HepG2 (cell line): ENCODE data around the gene SENP6. TPM values are rescaled to one million over a fixed set of nuclear protein-coding genes. Genes with fewer than 3 reads are reported as not detected.

Experiments
- ATAC-seq: fragments of 200-7000 bp; cut with Tn5 transposase; 3 replicates; pipeline ENCODE4 v1.9.1; 2020; ENCODE audit warnings: mild to moderate bottlenecking, moderate library complexity
- BruUV-seq: library from RNA; stranded (reverse); fragments of 400-500 nt; replicated peaks from 2 replicates; lab custom pipeline; 2021; lab: Mats Ljungman, UMichigan
- CTCF ChIA-PET: fragments of 300-600 bp; formaldehyde crosslinking; extraction: SDS; loops from one replicate; lab custom pipeline; 2021; ENCODE audit warnings: low total read pairs, inconsistent platforms, low intra/inter-chr PET ratio; lab: Yijun Ruan, JAX
- POLR2A ChIA-PET: fragments of 350-600 bp; sonication (Branson Sonifier 250); formaldehyde crosslinking; loops from one replicate; lab custom pipeline; 2020; ENCODE audit warnings: antibody characterized with exemption, inconsistent platforms; lab: Yijun Ruan, JAX
- DNase-seq: peaks from one replicate; pipeline ENCODE4 v3.0.0-alpha.2; 2015; ENCODE audit warnings: low spot score
- FAIRE-seq: peaks from 3 replicates; lab custom pipeline; 2011; peaks lifted over from hg19 to GRCh38; lab: Jason Lieb, UNC
- H2AFZ ChIP-seq: one replicate; pipeline ENCODE4 v1.6.1; 2011; ENCODE audit warnings: low read length, inconsistent platforms
- H3K27ac ChIP-seq: fragments of 300-600 bp; 3 replicates; pipeline ENCODE4 v1.8.0; 2011; ENCODE audit warnings: mixed run types, mild to moderate bottlenecking, mixed read lengths, low read length, inconsistent platforms; ENCODE audit not compliant: insufficient read depth; ENCODE audit errors: extremely low read length
- H3K27me3 ChIP-seq, 2 experiments: fragments of 200-600 bp in 1 of 2; 2 replicates in 1 of 2; 3 replicates in 1 of 2; pipeline versions ENCODE4 v1.6.0 to v1.8.0; 2011; ENCODE audit warnings: low read length in 2 of 2, mild to moderate bottlenecking in 2 of 2, moderate library complexity in 2 of 2, inconsistent platforms in 1 of 2; ENCODE audit not compliant: insufficient read depth in 2 of 2, control insufficient read depth in 1 of 2
- H3K36me3 ChIP-seq, 2 experiments: fragments of 200-600 bp in 1 of 2; replicated peaks in 1 of 2; 2 replicates in 1 of 2; 3 replicates in 1 of 2; pipeline versions ENCODE4 v1.5.1 to v1.8.0; 2011; ENCODE audit warnings: low read length in 2 of 2, inconsistent platforms in 1 of 2; ENCODE audit not compliant: insufficient read depth in 2 of 2, control insufficient read depth in 1 of 2
- H3K4me1 ChIP-seq: 2 replicates; pipeline ENCODE4 v1.5.1; 2012; ENCODE audit warnings: low read length, inconsistent platforms; ENCODE audit not compliant: insufficient read depth
- H3K4me2 ChIP-seq: 2 replicates; pipeline ENCODE4 v1.6.0; 2011; ENCODE audit warnings: low read depth, low read length, inconsistent platforms
- H3K4me3 ChIP-seq, 3 experiments: fragments of 200-600 bp in 1 of 3; sonication (generic), shearing (Covaris generic) in 1 of 3; replicated peaks in 1 of 3; 2 replicates each; pipeline ENCODE4 v1.5.1; 2011 to 2016; ENCODE audit warnings: low read length in 3 of 3, inconsistent platforms in 2 of 3, low read depth in 2 of 3, mild to moderate bottlenecking in 2 of 3, control low read depth in 1 of 3, mixed read lengths in 1 of 3; ENCODE audit not compliant: insufficient read depth in 1 of 3
- H3K79me2 ChIP-seq: one replicate; pipeline ENCODE4 v1.6.1; 2011; ENCODE audit warnings: low read length, inconsistent platforms; ENCODE audit not compliant: insufficient read depth
- H3K9ac ChIP-seq: 2 replicates; pipeline ENCODE4 v1.6.0; 2011; ENCODE audit warnings: mild to moderate bottlenecking, low read depth, low read length, inconsistent platforms; ENCODE audit not compliant: insufficient read depth
- H3K9me3 ChIP-seq: 2 replicates; pipeline ENCODE4 v1.5.1; 2012; ENCODE audit warnings: mild to moderate bottlenecking, low read length
- H4K20me1 ChIP-seq: 2 replicates; pipeline ENCODE4 v1.6.0; 2011; ENCODE audit warnings: inconsistent platforms, mild to moderate bottlenecking, low read length, moderate library complexity; ENCODE audit not compliant: insufficient read depth
- ARID3A ChIP-seq: IDR thresholded peaks from 2 replicates; pipeline ENCODE4 v1.6.1; 2012; ENCODE audit warnings: low read depth, low read length, improper control_type of control experiment
- ARID5B ChIP-seq: IDR thresholded peaks from 2 replicates; pipeline ENCODE4 v1.4.0; 2020; ENCODE audit warnings: mild to moderate bottlenecking, missing genetic modification reagents
- ASH2L ChIP-seq: fragments of 300-600, 200-600 bp; sonication (generic); IDR thresholded peaks from 2 replicates; pipeline ENCODE4 v1.7.0; 2017; ENCODE audit warnings: low read depth, mild to moderate bottlenecking, moderate library complexity, mixed read lengths, low read length; ENCODE audit not compliant: insufficient read length
- HMG20A ChIP-seq: IDR thresholded peaks from 2 replicates; pipeline ENCODE4 v1.6.1; 2016; ENCODE audit warnings: borderline replicate concordance
- IRF9 ChIP-seq: sonication (generic); formaldehyde crosslinking; IDR thresholded peaks from 2 replicates; pipeline ENCODE4 v1.8.0; 2022; ENCODE audit warnings: missing genetic modification reagents, mild to moderate bottlenecking, borderline replicate concordance
- NFE2 ChIP-seq: sonication (generic); formaldehyde crosslinking; IDR thresholded peaks from 2 replicates; pipeline ENCODE4 v1.4.0; 2020; ENCODE audit warnings: missing genetic modification reagents
- PAXIP1 ChIP-seq: sonication (generic); formaldehyde crosslinking; conservative IDR thresholded peaks from 2 replicates; pipeline ENCODE4 v1.4.0; 2020; ENCODE audit warnings: mild to moderate bottlenecking, missing genetic modification reagents, moderate library complexity
- PPARG ChIP-seq: conservative IDR thresholded peaks from 2 replicates; pipeline ENCODE4 v1.6.1; 2016; ENCODE audit warnings: missing biosample characterization, missing genetic modification reagents
- RFX1 ChIP-seq: fragments of 450-650 bp; IDR thresholded peaks from 2 replicates; pipeline ENCODE4 v1.6.1; 2017
- SAP130 ChIP-seq: IDR thresholded peaks from 2 replicates; pipeline ENCODE4 v1.6.1; 2016; ENCODE audit warnings: low read depth
- YEATS2 ChIP-seq: sonication (generic); formaldehyde crosslinking; IDR thresholded peaks from 2 replicates; pipeline ENCODE4 v1.4.0; 2020; ENCODE audit warnings: missing genetic modification reagents, borderline replicate concordance
- ZNF17 ChIP-seq: sonication (generic); formaldehyde crosslinking; IDR thresholded peaks from 2 replicates; pipeline ENCODE4 v1.5.0; 2020; ENCODE audit warnings: mild to moderate bottlenecking, missing genetic modification reagents
- ZNF549 ChIP-seq: sonication (generic); formaldehyde crosslinking; IDR thresholded peaks from 2 replicates; pipeline ENCODE4 v1.5.0; 2020; ENCODE audit warnings: missing genetic modification reagents
- WGBS: methylation state at CpG from one replicate; pipeline ENCODE4 v1.1.6; 2017; ENCODE audit warnings: low lambda C conversion rate; 5-methylcytosine and 5-hydroxymethylcytosine counted together
- in situ Hi-C: cut with HindIII; loops from 2 replicates; pipeline ENCODE4 v1.10.0; 2017; ENCODE audit warnings: low pct_unique_long_range_greater_than_20kb; ENCODE audit not compliant: extremely low pct_ligation_motif_present
- intact Hi-C: fragments of 100-400 bp; cut with micrococcal nuclease; formaldehyde crosslinking; loops from one replicate; pipeline ENCODE4 v1.10.0; 2022; ENCODE audit not compliant: unreplicated experiment
- polyA plus RNA-seq, 8 experiments: library from polyadenylated mRNA; depleted of rRNA in 3 of 8; stranded (reverse) in 7 of 8; unstranded in 1 of 8; fragments of >200 nt; fragmentation: Illumina TruSeq in 4 of 8; extraction: Trizol in 4 of 8; gene quantifications; 2 replicates each; pipeline versions ENCODE4 v1.2.1 to v1.2.3, GENCODE V29; 2011 to 2016; ENCODE audit warnings: low read depth in 4 of 8, missing spikeins in 1 of 8, mixed read lengths in 1 of 8; ENCODE audit not compliant: insufficient read depth in 1 of 8
- total RNA-seq, 5 experiments: library from RNA; depleted of rRNA; stranded (reverse); fragments of >200 nt; fragmentation: Illumina TruSeq; extraction: Trizol; gene quantifications; 2 replicates each; pipeline ENCODE4 v1.2.3, GENCODE V29; 2016; ENCODE audit warnings: low read depth in 1 of 5

The SENP6 gene
- total and polyA plus RNA-seq, 2 of the 13 experiments (the other 11 are each of a cell fraction or from before 2014, with no cell fraction given) = 21.9 to 50.1 TPM

- peak overlapping the region; percentile 58 for H3K4me2 ChIP-seq
- TF ChIP-seq ARID3A (peak; percentile 42; the same call in 1 of the 2 replicates), ASH2L (peak; percentile 60), RFX1 (peak; percentile 26; the same call in 1 of the 2 replicates), HMG20A (CRISPR knock-in tag) (0 out of 2 replicates have a peak, but pooled peaks have one; percentile 11), PAXIP1 (CRISPR knock-in tag) (peak; percentile 61), ARID5B (CRISPR knock-in tag) (0 out of 2 replicates have a peak, but pooled peaks have one; percentile 2), ZNF17 (CRISPR knock-in tag) (no peak), SAP130 (peak; percentile 53), IRF9 (no peak), NFE2 (CRISPR knock-in tag) (no peak), PPARG (CRISPR knock-in tag) (peak; percentile 25; the same call in 1 of the 2 replicates), ZNF549 (CRISPR knock-in tag) (no peak), YEATS2 (CRISPR knock-in tag) (no peak)
Observed at GRCh38 chr6:75735491-75736186, 134.0 kb downstream of the SENP6 start.

More at GRCh38 chr6:75735491-75736186, 134.0 kb downstream of the SENP6 start:
- 0% methylated on average over 1 of the region's 1 CpG for WGBS
- Histone ChIP-seq H3K9me3 (no peaks in the 10 kb centered on the region), H3K4me1 (peaks cover 15% of the 10 kb centered on the region), H3K9ac (no peak overlapping the region; the same call in 1 of the 2 replicates), H2AFZ (peak overlapping the region; percentile 54), H3K27me3 (no peaks in the 10 kb centered on the region; a peak in 1 of 5 replicates), H3K36me3 (no peaks in the 10 kb centered on the region), H4K20me1 (no peaks in the 10 kb centered on the region), H3K27ac (peak overlapping the region; percentile 55), H3K4me3 (peak overlapping the region in 1 of 3 experiments; percentile 21; a peak in 1 of 6 replicates), H3K79me2 (no peaks in the 10 kb centered on the region)
- no TSS peak for BruUV-seq
- ATAC-seq (peak; percentile 82), FAIRE-seq (no peak), DNase-seq (peak; percentile 16)
- POLR2A ChIA-PET = interaction anchor here (0.8 kb wide), 1 partner anchor 10 kb away, joined by 3 read pairs; no protein-coding TSS in a partner anchor
- in situ Hi-C loops (no loop called here), intact Hi-C loops (no loop called here)
- CTCF ChIA-PET = no interaction called here
